Melanocyte of skin (primary cell): ENCODE data around the gene ELK1. TPM values are rescaled to one million over a fixed set of nuclear protein-coding genes. Genes with fewer than 3 reads are reported as not detected.

ENCODE experiments used
- small RNA-seq, 2 donors: library from RNA; depleted of rRNA; stranded (forward); fragments of <200 nt; gene quantifications; one replicate each; pipeline ENCODE3, GENCODE V24; 2012
- total RNA-seq, 2 donors: library from RNA; depleted of rRNA; stranded (reverse); fragments of >200 nt; gene quantifications; 2 replicates each; pipeline ENCODE4 v1.2.3, GENCODE V29; 2012

ELK1 gene, protein sequence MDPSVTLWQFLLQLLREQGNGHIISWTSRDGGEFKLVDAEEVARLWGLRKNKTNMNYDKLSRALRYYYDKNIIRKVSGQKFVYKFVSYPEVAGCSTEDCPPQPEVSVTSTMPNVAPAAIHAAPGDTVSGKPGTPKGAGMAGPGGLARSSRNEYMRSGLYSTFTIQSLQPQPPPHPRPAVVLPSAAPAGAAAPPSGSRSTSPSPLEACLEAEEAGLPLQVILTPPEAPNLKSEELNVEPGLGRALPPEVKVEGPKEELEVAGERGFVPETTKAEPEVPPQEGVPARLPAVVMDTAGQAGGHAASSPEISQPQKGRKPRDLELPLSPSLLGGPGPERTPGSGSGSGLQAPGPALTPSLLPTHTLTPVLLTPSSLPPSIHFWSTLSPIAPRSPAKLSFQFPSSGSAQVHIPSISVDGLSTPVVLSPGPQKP
- total RNA-seq, result 10 to 100 TPM; 19.6 to 24.6 TPM

DNA sequence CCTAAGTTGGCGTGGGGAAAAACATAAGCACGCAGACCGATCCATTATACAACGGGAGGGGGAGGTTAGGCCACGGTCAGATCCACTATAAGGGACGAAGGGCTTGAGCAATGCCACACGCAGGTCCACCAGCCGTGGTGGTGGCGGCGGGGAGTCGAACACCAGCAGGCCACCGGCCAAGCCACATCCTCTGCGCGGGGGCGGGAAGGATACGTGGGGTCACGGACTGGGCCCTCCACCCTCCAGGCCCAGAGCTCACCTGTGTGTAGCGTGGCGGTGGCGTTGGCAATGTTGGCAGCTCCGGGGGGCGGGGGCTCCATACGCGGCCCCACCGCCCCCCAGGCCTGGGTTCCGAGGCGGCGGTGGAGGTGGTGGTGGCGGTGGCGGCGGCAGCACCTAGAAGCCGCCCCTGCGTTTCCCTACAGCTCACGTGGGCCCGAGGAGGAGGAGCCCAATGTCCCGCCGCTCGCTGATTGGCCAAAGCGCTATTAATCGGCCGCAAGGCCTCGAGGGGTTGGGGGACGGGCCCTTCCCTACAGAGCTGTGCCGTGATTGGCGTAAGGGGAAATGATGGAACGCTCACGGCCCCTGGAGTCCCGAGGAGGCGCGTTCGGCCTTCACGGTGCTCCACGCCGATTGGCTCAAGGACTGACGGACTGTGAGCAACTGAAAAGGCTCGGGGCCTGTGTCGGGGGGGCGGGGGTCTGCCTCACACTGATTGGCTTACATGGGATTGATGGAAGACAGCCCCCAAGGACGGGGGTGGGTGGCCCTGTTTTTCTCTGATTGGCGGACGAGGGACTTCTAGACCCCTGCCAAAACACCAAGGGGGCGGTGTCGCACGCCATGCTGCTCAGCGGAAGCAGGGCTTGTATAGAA lies at the start of gene ELK1:
ELK1 (minus strand) TSS at position 400 of the 879 bp plus-strand sequence. CDS start 9,122 bp downstream, outside the sequence.

DNA sequence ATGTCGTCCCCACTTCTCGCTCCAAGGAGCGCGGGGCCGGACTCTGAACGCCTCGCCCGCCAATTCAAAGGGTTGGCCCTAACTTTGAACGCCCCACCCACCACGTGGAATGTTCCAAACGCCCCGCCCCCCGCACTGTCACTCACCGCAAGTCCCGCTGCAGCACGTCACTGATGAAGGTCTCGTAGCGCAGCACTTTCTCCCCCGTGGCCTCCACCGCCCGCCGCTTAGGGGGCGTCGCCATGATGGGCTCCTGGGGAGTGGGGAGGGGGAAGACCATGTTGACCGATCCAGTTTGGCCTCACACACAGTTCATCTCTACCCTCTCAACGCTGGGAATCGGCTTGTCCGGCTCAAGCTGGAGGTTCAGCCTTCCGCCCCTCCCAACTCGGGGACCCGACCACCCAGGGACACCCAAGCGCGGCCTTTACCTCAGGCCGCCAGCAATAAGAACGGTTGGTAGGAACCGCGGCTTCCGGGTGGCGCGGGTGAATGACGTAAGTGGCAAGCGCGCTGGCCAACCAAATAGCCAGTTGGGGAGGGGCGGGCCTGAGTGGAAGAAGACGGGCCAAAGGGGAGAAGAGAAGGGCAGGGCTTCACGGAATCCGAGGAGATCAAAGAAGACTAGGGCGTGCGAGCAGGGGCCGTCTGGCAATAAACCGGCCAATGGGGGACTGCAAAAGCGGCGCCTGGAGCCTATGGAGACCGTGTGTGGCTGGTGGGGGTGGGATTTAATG lies 8.5 kb upstream of the ELK1 start, which contains the start of gene UXT:
UXT (minus strand) TSS at position 497 of the 737 bp plus-strand sequence; CDS start at position 244, 253 bp downstream.

GRCh38 chrX:47629419-47630200 lies 20.8 kb downstream of the ELK1 start, which contains the start of gene CFP:
Gene CFP, minus strand, starts transcription at chrX:47629930. Its CDS starts 86 bp downstream, at chrX:47629844.

GRCh38 chrX:47619486-47620302 lies 30.7 kb downstream of the ELK1 start, which contains the start of gene SYN1:
Gene SYN1, minus strand, starts transcription at chrX:47619857. Its CDS starts 129 bp downstream, at chrX:47619728.

Small RNAs within 50 kb of the gene (small RNA-seq; reads per million reads assigned to genes)
- 0 reads per million in 2 donors for gene MIR4769

Other genes starting within 250 kb of the ELK1 start
- 1 to 10 TPM; 5.3 to 6.2 TPM for gene ZNF41, start 167.3 kb downstream of the ELK1 start, total RNA-seq
- gene ARAF, start 89.4 kb downstream of the ELK1 start, total RNA-seq, result 10 to 100 TPM; 18.6 to 19.3 TPM
- 10 to 100 TPM; 61.3 to 63.3 TPM for gene TIMP1, start 68.1 kb downstream of the ELK1 start, total RNA-seq
- gene SYN1, start 30.7 kb downstream of the ELK1 start, total RNA-seq, result not detected
- under 1 TPM; under 0.01 to 0.33 TPM for gene CFP, start 20.6 kb downstream of the ELK1 start, total RNA-seq
- 10 to 100 TPM; 79.5 to 97.2 TPM for gene UXT, start 8.6 kb upstream of the ELK1 start, total RNA-seq
- 1 to 10 TPM; 4.5 to 6.7 TPM for gene ZNF81, start 186.3 kb upstream of the ELK1 start, total RNA-seq